GM23338 (cell line): ENCODE measurements around the gene TET2. TPM values are rescaled to one million over a fixed set of nuclear protein-coding genes. Genes with fewer than 3 reads are reported as not detected.

Source experiments
- ATAC-seq: fragments of 200-7000 bp; cut with Tn5 transposase; 3 replicates; pipeline ENCODE4 v1.9.1; 2020
- DNase-seq: peaks from one replicate; pipeline ENCODE4 v3.0.0-alpha.2; 2015; ENCODE audit warnings: low spot score
- H2AFZ ChIP-seq: fragments of 200-600 bp; sonication (generic); 2 replicates; pipeline ENCODE4 v1.8.0; 2016; ENCODE audit warnings: antibody characterized with exemption, mild to moderate bottlenecking, moderate library complexity
- H3F3A ChIP-seq: fragments of 200-600 bp; sonication (generic); replicated peaks from 2 replicates; pipeline ENCODE4 v1.8.0; 2017; ENCODE audit warnings: antibody characterized with exemption, mixed run types, low read depth
- H3K27ac ChIP-seq: fragments of 200-600 bp; sonication (generic); 2 replicates; pipeline ENCODE4 v1.6.1; 2016; ENCODE audit warnings: low read depth
- H3K27me3 ChIP-seq: fragments of 200-600 bp; sonication (generic); 2 replicates; pipeline ENCODE4 v1.8.0; 2016; ENCODE audit warnings: mild to moderate bottlenecking, mixed run types, moderate library complexity; ENCODE audit not compliant: insufficient read depth
- H3K36me3 ChIP-seq: fragments of 200-600 bp; sonication (generic); 2 replicates; pipeline ENCODE4 v1.8.0; 2016; ENCODE audit warnings: mild to moderate bottlenecking; ENCODE audit not compliant: insufficient read depth
- H3K4me1 ChIP-seq: fragments of 200-600 bp; sonication (generic); 2 replicates; pipeline ENCODE4 v1.8.0; 2016; ENCODE audit warnings: mild to moderate bottlenecking, moderate library complexity; ENCODE audit not compliant: insufficient read depth
- H3K4me2 ChIP-seq: fragments of 200-600 bp; sonication (generic); 2 replicates; pipeline ENCODE4 v1.7.1; 2017; ENCODE audit warnings: mixed run types
- H3K4me3 ChIP-seq: fragments of 200-600 bp; sonication (generic); 2 replicates; pipeline ENCODE4 v1.6.1; 2016; ENCODE audit warnings: mixed run types
- H3K79me2 ChIP-seq: fragments of 200-600 bp; sonication (generic); replicated peaks from 2 replicates; pipeline ENCODE4 v1.8.0; 2017; ENCODE audit warnings: mild to moderate bottlenecking; ENCODE audit not compliant: insufficient read depth
- H3K9me2 ChIP-seq: fragments of 200-600 bp; sonication (generic); 2 replicates; pipeline ENCODE4 v1.8.0; 2017; ENCODE audit not compliant: insufficient read depth
- H4K20me1 ChIP-seq: fragments of 200-600 bp; sonication (generic); replicated peaks from 2 replicates; pipeline ENCODE4 v1.8.0; 2017; ENCODE audit warnings: mild to moderate bottlenecking; ENCODE audit not compliant: insufficient read depth
- H3K27ac Mint-ChIP-seq: 2 replicates; pipeline ENCODE4 v1.8.0; 2020; ENCODE audit warnings: inconsistent platforms, mild to moderate bottlenecking, moderate library complexity, mixed read lengths
- H3K27me3 Mint-ChIP-seq: 3 replicates; pipeline ENCODE4 v1.8.0; 2022; ENCODE audit warnings: low read depth, mild to moderate bottlenecking, moderate library complexity, mixed read lengths, inconsistent platforms; ENCODE audit not compliant: insufficient read depth, poor library complexity
- H3K36me3 Mint-ChIP-seq: 3 replicates; pipeline ENCODE4 v1.8.0; 2021; ENCODE audit warnings: low read depth, mild to moderate bottlenecking, inconsistent platforms, moderate library complexity, mixed read lengths
- H3K4me1 Mint-ChIP-seq: 3 replicates; pipeline ENCODE4 v1.8.0; 2020; ENCODE audit warnings: mild to moderate bottlenecking, inconsistent platforms, mixed read lengths
- H3K4me3 Mint-ChIP-seq: 3 replicates; pipeline ENCODE4 v1.8.0; 2021; ENCODE audit warnings: moderate library complexity, mild to moderate bottlenecking, inconsistent platforms, mixed read lengths
- H3K9me3 Mint-ChIP-seq: 3 replicates; pipeline ENCODE4 v1.8.0; 2020; ENCODE audit warnings: moderate library complexity, mild to moderate bottlenecking, inconsistent platforms, mixed read lengths
- CREB1 ChIP-seq: fragments of 250-450 bp; sonication (Bioruptor Pico); IDR thresholded peaks from 2 replicates; pipeline ENCODE4 v1.5.0; 2020; ENCODE audit warnings: low read depth, mild to moderate bottlenecking, moderate library complexity
- EZH2 ChIP-seq: fragments of 200-600 bp; sonication (generic); IDR thresholded peaks from one replicate; pipeline ENCODE4 v1.8.0; 2017; ENCODE audit warnings: antibody characterized with exemption, mild to moderate bottlenecking, low read depth; ENCODE audit not compliant: unreplicated experiment
- EZH2phosphoT487 ChIP-seq: fragments of 200-600 bp; sonication (generic); IDR thresholded peaks from one replicate; pipeline ENCODE4 v1.8.1; 2018; ENCODE audit warnings: antibody characterized with exemption; ENCODE audit not compliant: unreplicated experiment
- JUNB ChIP-seq: IDR thresholded peaks from one replicate; pipeline ENCODE4 v1.6.1; 2016; ENCODE audit warnings: antibody characterized with exemption; ENCODE audit not compliant: unreplicated experiment
- NANOG ChIP-seq: IDR thresholded peaks from 2 replicates; pipeline ENCODE4 v1.6.1; 2016; ENCODE audit warnings: antibody characterized with exemption, borderline replicate concordance
- POLR2AphosphoS5 ChIP-seq: IDR thresholded peaks from 2 replicates; pipeline ENCODE4 v1.6.1; 2016; ENCODE audit warnings: antibody characterized with exemption, low read depth
- STAT1 ChIP-seq: IDR thresholded peaks from one replicate; pipeline ENCODE4 v1.6.1; 2016; ENCODE audit warnings: antibody characterized with exemption; ENCODE audit not compliant: unreplicated experiment
- ZNF114 ChIP-seq: fragments of 250-450 bp; sonication (Bioruptor Pico); IDR thresholded peaks from 2 replicates; pipeline ENCODE4 v1.5.0; 2020; ENCODE audit warnings: mild to moderate bottlenecking, moderate library complexity
- ZNF331 ChIP-seq: fragments of 250-450 bp; sonication (Bioruptor Pico); IDR thresholded peaks from 2 replicates; pipeline ENCODE4 v1.5.0; 2020; ENCODE audit warnings: low read depth, mild to moderate bottlenecking, moderate library complexity
- polyA plus RNA-seq: library from polyadenylated mRNA; unstranded; fragments of >200 nt; fragmentation: Nextera tagmentation; extraction: Ambion mirVana; gene quantifications from 2 replicates; pipeline ENCODE4 v1.2.1, GENCODE V29; 2016
- total RNA-seq: library from RNA; depleted of rRNA; stranded (reverse); fragments of >200 nt; shearing (Covaris generic); gene quantifications from 2 replicates; pipeline ENCODE4 v1.2.3, GENCODE V29; 2014
- TF ChIP-seq, protein P1 (sequence below): fragments of 250-450 bp; sonication (Bioruptor Pico); IDR thresholded peaks from 2 replicates; pipeline ENCODE4 v1.5.0; 2020; ENCODE audit warnings: mild to moderate bottlenecking, moderate library complexity
- TF ChIP-seq, protein P2 (sequence below), 2 experiments: fragments of 200-600 bp in 1 of 2; sonication (generic) in 1 of 2; conservative IDR thresholded peaks; 2 replicates each; pipeline versions ENCODE4 v1.5.1 to v1.6.1; 2016 to 2017; ENCODE audit warnings: antibody characterized with exemption in 2 of 2, low read depth in 2 of 2, mild to moderate bottlenecking in 2 of 2, moderate library complexity in 1 of 2
- TF ChIP-seq, protein P3 (sequence below): IDR thresholded peaks from one replicate; pipeline ENCODE4 v1.6.1; 2018; ENCODE audit warnings: antibody characterized with exemption; ENCODE audit not compliant: unreplicated experiment
- TF ChIP-seq, protein P4 (sequence below): IDR thresholded peaks from 2 replicates; pipeline ENCODE4 v1.6.1; 2016; ENCODE audit warnings: antibody characterized with exemption

The TET2 gene
- total and polyA plus RNA-seq, 2 experiments from 2014 or later = 1.2 to 2.2 TPM

DNA sequence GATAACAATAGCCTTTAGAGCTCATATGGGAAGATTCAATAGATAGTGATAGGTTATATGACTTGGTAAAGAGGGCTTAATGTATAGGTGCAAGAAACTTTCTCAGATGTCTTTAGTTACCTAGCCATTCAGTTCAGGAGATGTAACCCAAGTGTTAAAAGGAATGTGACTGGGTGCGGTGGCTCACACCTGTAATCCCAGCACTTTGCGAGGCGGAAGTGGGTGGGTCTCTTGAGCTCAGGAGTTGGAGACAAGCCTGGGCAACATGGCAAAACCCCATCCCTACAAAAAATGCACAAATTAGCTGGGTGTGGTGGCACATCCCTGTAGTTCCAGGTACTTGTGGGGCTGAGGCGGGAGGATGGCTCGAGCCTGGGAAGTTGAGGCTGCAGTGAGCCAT is 7.9 kb downstream of the TET2 start:
- H4K20me1 ChIP-seq = no peaks in the 10 kb centered on the region; the same call in 1 of the 2 replicates
- TF ChIP-seq ZNF114 (CRISPR knock-in tag) = no peak
- no peak for TF ChIP-seq EZH2phosphoT487
- TF ChIP-seq POLR2AphosphoS5 = no peak
- TF ChIP-seq NANOG = no peak
- no peak for TF ChIP-seq STAT1
- TF ChIP-seq, protein P1, sequence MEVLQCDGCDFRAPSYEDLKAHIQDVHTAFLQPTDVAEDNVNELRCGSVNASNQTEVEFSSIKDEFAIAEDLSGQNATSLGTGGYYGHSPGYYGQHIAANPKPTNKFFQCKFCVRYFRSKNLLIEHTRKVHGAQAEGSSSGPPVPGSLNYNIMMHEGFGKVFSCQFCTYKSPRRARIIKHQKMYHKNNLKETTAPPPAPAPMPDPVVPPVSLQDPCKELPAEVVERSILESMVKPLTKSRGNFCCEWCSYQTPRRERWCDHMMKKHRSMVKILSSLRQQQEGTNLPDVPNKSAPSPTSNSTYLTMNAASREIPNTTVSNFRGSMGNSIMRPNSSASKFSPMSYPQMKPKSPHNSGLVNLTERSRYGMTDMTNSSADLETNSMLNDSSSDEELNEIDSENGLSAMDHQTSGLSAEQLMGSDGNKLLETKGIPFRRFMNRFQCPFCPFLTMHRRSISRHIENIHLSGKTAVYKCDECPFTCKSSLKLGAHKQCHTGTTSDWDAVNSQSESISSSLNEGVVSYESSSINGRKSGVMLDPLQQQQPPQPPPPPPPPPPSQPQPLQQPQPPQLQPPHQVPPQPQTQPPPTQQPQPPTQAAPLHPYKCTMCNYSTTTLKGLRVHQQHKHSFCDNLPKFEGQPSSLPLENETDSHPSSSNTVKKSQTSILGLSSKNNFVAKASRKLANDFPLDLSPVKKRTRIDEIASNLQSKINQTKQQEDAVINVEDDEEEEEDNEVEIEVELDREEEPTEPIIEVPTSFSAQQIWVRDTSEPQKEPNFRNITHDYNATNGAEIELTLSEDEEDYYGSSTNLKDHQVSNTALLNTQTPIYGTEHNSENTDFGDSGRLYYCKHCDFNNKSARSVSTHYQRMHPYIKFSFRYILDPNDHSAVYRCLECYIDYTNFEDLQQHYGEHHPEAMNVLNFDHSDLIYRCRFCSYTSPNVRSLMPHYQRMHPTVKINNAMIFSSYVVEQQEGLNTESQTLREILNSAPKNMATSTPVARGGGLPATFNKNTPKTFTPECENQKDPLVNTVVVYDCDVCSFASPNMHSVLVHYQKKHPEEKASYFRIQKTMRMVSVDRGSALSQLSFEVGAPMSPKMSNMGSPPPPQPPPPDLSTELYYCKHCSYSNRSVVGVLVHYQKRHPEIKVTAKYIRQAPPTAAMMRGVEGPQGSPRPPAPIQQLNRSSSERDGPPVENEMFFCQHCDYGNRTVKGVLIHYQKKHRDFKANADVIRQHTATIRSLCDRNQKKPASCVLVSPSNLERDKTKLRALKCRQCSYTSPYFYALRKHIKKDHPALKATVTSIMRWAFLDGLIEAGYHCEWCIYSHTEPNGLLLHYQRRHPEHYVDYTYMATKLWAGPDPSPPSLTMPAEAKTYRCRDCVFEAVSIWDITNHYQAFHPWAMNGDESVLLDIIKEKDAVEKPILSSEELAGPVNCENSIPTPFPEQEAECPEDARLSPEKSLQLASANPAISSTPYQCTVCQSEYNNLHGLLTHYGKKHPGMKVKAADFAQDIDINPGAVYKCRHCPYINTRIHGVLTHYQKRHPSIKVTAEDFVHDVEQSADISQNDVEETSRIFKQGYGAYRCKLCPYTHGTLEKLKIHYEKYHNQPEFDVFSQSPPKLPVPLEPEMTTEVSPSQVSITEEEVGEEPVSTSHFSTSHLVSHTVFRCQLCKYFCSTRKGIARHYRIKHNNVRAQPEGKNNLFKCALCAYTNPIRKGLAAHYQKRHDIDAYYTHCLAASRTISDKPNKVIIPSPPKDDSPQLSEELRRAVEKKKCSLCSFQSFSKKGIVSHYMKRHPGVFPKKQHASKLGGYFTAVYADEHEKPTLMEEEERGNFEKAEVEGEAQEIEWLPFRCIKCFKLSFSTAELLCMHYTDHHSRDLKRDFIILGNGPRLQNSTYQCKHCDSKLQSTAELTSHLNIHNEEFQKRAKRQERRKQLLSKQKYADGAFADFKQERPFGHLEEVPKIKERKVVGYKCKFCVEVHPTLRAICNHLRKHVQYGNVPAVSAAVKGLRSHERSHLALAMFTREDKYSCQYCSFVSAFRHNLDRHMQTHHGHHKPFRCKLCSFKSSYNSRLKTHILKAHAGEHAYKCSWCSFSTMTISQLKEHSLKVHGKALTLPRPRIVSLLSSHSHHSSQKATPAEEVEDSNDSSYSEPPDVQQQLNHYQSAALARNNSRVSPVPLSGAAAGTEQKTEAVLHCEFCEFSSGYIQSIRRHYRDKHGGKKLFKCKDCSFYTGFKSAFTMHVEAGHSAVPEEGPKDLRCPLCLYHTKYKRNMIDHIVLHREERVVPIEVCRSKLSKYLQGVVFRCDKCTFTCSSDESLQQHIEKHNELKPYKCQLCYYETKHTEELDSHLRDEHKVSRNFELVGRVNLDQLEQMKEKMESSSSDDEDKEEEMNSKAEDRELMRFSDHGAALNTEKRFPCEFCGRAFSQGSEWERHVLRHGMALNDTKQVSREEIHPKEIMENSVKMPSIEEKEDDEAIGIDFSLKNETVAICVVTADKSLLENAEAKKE (CRISPR knock-in tag) = no peak
- no peak for TF ChIP-seq EZH2
- TF ChIP-seq, protein P2, sequence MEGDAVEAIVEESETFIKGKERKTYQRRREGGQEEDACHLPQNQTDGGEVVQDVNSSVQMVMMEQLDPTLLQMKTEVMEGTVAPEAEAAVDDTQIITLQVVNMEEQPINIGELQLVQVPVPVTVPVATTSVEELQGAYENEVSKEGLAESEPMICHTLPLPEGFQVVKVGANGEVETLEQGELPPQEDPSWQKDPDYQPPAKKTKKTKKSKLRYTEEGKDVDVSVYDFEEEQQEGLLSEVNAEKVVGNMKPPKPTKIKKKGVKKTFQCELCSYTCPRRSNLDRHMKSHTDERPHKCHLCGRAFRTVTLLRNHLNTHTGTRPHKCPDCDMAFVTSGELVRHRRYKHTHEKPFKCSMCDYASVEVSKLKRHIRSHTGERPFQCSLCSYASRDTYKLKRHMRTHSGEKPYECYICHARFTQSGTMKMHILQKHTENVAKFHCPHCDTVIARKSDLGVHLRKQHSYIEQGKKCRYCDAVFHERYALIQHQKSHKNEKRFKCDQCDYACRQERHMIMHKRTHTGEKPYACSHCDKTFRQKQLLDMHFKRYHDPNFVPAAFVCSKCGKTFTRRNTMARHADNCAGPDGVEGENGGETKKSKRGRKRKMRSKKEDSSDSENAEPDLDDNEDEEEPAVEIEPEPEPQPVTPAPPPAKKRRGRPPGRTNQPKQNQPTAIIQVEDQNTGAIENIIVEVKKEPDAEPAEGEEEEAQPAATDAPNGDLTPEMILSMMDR (conservative IDR thresholded peaks at IDR 0.05; ENCODE audit: low read depth in 2 of 2) = no peak
- no peak for TF ChIP-seq ZNF331 (CRISPR knock-in tag)
- TF ChIP-seq CREB1 (CRISPR knock-in tag) = no peak
- TF ChIP-seq, protein P3, sequence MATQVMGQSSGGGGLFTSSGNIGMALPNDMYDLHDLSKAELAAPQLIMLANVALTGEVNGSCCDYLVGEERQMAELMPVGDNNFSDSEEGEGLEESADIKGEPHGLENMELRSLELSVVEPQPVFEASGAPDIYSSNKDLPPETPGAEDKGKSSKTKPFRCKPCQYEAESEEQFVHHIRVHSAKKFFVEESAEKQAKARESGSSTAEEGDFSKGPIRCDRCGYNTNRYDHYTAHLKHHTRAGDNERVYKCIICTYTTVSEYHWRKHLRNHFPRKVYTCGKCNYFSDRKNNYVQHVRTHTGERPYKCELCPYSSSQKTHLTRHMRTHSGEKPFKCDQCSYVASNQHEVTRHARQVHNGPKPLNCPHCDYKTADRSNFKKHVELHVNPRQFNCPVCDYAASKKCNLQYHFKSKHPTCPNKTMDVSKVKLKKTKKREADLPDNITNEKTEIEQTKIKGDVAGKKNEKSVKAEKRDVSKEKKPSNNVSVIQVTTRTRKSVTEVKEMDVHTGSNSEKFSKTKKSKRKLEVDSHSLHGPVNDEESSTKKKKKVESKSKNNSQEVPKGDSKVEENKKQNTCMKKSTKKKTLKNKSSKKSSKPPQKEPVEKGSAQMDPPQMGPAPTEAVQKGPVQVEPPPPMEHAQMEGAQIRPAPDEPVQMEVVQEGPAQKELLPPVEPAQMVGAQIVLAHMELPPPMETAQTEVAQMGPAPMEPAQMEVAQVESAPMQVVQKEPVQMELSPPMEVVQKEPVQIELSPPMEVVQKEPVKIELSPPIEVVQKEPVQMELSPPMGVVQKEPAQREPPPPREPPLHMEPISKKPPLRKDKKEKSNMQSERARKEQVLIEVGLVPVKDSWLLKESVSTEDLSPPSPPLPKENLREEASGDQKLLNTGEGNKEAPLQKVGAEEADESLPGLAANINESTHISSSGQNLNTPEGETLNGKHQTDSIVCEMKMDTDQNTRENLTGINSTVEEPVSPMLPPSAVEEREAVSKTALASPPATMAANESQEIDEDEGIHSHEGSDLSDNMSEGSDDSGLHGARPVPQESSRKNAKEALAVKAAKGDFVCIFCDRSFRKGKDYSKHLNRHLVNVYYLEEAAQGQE = no peak
- TF ChIP-seq JUNB = no peak
- TF ChIP-seq, protein P4, sequence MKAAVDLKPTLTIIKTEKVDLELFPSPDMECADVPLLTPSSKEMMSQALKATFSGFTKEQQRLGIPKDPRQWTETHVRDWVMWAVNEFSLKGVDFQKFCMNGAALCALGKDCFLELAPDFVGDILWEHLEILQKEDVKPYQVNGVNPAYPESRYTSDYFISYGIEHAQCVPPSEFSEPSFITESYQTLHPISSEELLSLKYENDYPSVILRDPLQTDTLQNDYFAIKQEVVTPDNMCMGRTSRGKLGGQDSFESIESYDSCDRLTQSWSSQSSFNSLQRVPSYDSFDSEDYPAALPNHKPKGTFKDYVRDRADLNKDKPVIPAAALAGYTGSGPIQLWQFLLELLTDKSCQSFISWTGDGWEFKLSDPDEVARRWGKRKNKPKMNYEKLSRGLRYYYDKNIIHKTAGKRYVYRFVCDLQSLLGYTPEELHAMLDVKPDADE = no peak
- H3K36me3 ChIP-seq = no peaks in the 10 kb centered on the region
- H3K79me2 ChIP-seq = no peaks in the 10 kb centered on the region; the same call in 1 of the 2 replicates
- peaks cover 63% of the 10 kb centered on the region for H3K27me3 ChIP-seq
- H3K27me3 Mint-ChIP-seq = peaks cover 27% of the 10 kb centered on the region
- ATAC-seq = no peak
- H3K4me1 ChIP-seq = peaks cover 7% of the 10 kb centered on the region
- no peaks in the 10 kb centered on the region for H3K9me3 Mint-ChIP-seq
- no peak overlapping the region for H2AFZ ChIP-seq
- peaks cover 10% of the 10 kb centered on the region; the same call in 2 of the 3 replicates for H3K4me1 Mint-ChIP-seq
- H3F3A ChIP-seq = no peaks in the 10 kb centered on the region
- H3K4me2 ChIP-seq = no peak overlapping the region
- H3K27ac ChIP-seq = no peak overlapping the region
- no peaks in the 10 kb centered on the region for H3K36me3 Mint-ChIP-seq
- no peak overlapping the region for H3K27ac Mint-ChIP-seq
- H3K9me2 ChIP-seq = no peaks in the 10 kb centered on the region
- H3K4me3 Mint-ChIP-seq = no peak overlapping the region
- no peak overlapping the region for H3K4me3 ChIP-seq
- DNase-seq = peak; percentile 13
